ENCODE results near the gene ADK.
"Not testable (repeated sequence)": the region's sequence is repeated elsewhere in the genome, so short reads cannot be mapped to it uniquely, and the experiment has no call there.

The ADK gene

DNA sequence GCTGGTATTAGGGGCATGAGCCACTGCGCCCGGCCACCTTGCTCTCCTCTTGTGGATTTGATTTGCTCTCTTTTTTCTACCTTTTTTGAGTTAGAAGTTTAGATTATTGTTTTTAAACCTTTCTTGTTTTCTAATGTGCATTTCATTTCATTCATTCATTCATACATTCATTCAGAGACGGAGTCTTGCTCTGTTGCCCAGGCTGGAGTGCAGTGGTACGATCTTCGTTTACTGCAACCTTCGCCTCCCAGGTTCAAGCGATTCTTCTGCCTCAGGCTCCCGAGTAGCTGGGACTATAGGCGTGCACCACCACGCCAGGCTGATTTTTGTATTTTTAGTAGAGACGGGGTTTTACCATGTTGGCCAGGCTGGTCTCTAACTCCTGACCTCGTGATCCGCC, 37.6 kb downstream of the ADK start:
- not testable (repeated sequence) for DNase-seq

DNA sequence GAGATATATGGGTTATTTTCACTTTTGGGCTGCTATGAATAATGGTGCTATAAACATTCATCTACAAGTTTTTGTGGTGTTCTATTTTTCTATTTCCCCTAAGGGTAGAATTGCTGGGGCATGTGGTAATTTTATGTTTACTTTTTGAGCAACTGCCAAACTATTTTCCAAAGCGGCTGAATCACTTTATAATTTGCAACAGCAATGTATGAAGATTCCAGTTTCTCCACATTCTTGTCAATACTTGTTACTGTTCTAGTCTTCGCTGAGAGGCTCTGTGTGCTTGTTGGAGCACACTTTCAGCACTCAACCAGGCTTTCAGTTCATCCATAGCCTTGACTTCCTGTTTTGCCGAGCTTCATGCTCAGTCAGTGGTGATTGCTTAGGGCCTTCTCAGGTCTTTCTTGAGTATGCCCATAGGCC, 39.0 kb downstream of the ADK start:
- no peak for DNase-seq

DNA sequence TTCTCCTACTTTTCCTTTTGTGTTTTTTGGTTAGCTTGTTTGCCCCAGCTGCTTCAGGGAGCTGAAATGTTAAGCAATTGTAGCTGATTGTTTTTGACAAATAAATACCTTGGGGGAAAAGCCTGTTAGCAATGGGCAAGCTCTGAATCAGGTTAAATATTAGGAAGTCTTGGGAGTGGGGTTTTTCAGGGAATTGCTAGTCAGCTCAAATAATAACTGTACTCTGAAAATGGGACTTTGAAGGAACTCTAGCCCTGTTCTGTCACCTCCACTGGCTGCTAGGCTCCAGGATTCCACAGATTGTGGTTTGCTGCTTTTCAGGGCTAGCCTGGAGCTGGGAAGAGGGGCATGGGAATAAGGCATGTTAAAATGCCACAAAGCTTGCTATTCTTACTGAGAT, 39.5 kb downstream of the ADK start:
- DNase-seq, result no peak

DNA sequence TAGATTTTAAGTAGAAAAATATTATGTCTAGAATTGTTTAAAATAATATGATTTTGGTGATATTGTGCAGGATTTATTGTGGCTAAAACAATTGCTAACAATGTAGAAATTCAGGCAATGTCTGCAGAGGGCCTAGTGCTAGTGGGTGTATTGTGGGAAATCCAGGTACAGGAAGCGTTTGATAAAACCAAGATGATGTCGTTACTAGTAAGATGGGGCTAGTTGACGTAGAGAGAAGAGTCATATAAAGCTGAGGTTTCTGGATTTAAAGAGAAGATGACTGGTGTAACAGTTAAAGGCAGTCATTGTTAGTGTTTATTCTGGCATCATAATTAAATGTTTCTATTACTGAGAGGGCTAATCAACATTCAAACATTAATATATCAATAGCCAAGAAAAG, 43.5 kb downstream of the ADK start:
- DNase-seq, result no peak

GRCh38 chr10:74194999-74195398, 44.0 kb downstream of the ADK start:
- DNase-seq, result no peak

GRCh38 chr10:74199315-74199714, 48.3 kb downstream of the ADK start:
- DNase-seq, result no peak

- DNase-seq, result no peak
Observed at GRCh38 chr10:74202356-74202755, 51.3 kb downstream of the ADK start.

DNA sequence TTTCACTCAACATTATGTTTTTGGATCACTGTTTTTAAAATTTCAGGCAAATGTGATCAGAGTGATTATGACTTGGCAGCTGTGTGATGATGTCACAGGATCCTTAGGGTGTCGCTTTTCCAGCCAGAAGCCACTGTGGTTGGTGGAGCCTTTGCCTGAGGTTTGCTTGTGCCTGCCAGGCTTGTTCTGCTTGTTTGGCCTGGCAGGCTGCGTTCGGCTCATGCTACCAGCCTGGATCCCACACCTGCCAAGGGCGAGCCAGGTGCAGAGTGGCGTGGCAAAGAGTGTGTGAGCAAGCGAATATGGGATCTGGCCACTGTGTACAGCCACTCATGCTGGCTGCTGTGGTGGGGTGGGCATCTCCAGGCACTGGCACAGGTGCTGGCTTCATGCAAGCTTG, 55.7 kb downstream of the ADK start:
- DNase-seq, result no peak

DNA sequence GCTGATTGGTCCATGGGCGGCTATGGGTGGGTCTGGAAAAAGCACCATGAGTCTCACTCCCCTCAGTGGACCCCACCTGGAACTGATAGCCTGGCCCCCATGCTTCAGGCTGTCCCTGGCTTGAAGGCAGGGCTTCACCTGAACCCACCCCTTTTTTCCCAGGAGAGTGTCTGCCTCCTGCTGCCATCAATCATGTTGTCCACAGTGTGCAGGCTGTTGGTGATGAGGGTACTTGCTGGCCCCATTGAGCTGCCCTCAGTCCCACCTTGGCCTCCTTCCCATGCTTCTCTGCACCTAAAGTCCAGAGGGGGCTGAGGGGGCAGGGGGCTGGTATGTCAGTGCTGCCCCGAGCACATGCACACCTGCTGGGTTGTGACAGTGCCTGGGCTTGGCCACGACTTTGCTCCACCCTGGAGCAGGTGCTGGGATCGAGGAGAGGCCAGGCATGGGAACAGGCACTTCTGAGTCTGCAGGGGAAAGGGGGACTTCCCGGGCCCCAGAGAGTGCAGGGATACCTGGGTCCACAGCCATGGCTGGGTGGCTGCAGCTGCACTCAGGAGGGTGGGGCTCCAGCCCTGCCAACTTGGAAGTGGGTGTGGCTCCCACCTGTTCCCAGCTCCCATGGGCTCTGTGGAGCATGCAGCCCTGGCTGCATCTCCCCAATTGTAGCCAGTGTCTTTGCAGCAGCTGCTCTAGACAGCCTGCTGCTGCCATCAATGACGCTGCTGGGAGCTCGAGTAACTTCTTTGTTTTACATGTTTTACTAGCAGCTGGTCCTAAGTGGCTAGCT, 56.9 kb downstream of the ADK start:
- DNase-seq, result no peak

GRCh38 chr10:74208997-74209396, 58.0 kb downstream of the ADK start:
- no peak for DNase-seq

DNA sequence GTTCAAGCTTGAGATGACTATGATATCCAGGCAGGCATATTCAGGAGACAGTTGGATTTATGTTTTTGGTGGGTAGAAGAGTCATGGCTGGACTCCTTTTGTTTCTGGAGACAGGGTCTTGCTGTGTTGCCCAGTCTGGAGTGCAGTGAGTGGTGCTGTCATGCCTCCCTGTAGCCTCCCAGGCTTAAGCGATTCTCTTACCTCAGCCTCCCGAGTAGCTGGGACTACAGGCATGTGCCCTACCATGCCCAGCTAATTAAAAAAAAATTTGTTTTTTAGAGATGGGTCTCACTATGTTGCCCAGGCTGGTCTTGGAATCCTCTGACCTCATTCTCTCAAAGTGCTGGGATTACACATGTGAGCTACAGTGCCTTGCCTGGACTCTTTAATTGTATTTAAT, 62.0 kb downstream of the ADK start:
- DNase-seq, result no peak

GRCh38 chr10:74213571-74214162, 62.6 kb downstream of the ADK start:
- peak; percentile 57 for DNase-seq

- DNase-seq, result not testable (repeated sequence)
Observed at GRCh38 chr10:74217110-74217509, 66.1 kb downstream of the ADK start.

DNA sequence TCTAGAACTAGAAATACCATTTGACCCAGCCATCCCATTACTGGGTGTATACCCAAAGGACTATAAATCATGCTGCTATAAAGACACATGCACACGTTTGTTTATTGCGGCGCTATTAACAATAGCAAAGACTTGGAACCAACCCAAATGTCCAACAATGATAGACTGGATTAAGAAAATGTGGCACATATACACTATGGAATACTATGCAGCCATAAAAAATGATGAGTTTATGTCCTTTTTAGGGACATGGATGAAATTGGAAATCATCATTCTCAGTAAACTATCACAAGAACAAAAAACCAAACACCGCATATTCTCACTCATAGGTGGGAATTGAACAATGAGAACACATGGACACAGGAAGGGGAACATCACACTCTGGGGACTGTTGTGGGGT, 71.4 kb downstream of the ADK start:
- not testable (repeated sequence) for DNase-seq

GRCh38 chr10:74223755-74224529, 72.9 kb downstream of the ADK start:
- DNase-seq, result no peak

GRCh38 chr10:74227697-74228424, 76.8 kb downstream of the ADK start:
- DNase-seq, result no peak

GRCh38 chr10:74231375-74231774, 80.4 kb downstream of the ADK start:
- DNase-seq, result no peak

- DNase-seq, result no peak
Observed at GRCh38 chr10:74233281-74233680, 82.3 kb downstream of the ADK start.

DNA sequence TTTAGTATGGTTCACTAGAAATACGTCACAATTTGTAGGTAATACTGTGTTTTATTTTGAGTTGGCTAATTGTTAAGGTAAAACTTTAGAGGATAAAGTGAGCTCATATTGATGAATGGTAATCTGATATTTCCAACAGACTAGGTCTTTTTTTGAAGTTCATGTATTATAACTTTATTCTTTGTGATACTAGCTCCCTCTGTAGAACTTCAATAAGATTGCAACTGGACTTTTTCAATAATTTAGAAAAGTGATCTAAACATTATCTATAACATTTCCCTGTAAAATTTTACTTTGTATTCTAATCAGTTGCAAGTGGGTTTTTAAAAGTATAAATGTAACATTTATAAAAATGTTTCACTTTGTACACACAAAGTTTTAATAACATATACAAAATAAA, 83.5 kb downstream of the ADK start:
- DNase-seq, result no peak

- DNase-seq, result no peak
Observed at GRCh38 chr10:74238031-74238431, 87.0 kb downstream of the ADK start.

DNA sequence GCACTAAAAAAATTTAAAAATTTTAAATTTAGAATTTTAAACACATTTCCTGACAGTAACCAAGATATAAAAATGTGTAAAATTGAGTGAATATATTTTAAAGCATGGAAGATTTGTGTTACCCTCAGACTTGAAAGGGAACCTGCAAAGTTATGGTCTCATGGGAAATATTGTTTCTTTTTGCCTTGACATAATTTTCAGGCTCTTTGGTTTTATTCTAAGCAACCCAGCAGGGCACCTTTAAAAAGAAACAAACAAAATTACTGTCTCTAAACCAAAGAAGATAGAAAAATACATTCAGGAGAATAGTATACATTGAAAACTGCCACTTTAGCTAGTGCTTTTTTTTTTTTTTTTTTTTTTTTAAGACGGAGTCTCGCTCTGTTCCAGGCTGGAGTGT, 87.5 kb downstream of the ADK start:
- DNase-seq, result no peak

- no peak for DNase-seq
Observed at GRCh38 chr10:74243067-74243466, 92.0 kb downstream of the ADK start.

- DNase-seq, result no peak
Observed at GRCh38 chr10:74244097-74244685, 93.2 kb downstream of the ADK start.
